ENCODE results near the gene PDK4.
"Not testable (repeated sequence)": the region's sequence is repeated elsewhere in the genome, so short reads cannot be mapped to it uniquely, and the experiment has no call there.

PDK4 gene

DNA sequence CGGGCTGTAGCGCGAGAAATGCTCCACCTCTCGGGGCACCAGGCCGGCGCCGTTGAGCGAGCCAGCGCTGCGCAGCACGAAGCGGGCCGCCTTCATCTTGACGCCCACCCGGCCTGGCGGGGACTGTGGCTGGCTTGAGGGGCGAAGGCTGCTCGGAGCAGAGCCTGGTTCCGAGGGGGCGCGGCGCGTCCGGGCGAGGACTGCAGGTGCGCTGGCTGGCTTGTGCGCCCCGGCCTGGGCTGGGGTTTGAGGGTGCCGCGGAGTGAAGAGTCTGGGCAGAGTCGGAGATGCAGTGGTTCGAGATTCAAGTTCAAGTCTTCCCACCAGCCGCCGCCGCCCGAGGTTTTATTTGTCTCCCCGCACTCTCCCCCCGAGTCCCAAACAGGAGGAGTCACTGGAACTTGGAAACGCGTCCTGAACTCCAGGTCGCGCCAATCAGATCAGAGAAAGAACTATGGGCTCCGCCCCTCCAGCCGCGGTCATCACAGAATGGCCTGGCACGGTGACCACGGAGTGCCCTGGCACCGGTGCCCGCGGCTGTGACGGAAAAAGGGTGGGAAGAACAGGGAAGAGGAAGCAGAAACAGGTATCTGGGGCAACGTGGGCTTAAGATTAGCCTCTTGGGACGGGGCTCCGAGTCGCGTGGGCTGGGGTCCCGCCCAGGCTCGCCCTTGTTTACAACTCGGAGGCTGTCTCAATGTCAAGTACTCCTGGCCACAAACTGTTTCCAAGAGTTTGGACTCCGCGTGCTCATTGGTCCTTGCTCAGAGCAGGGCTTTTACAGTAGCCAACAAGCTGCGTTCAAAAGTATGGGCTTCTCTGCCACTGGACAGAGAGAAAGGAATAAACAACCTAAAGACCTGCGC, at the start of gene PDK4:
Gene PDK4 (minus strand): TSS at position 319 of the 866 bp plus-strand sequence. CDS start 223 bp downstream, at position 96.
- DNase-seq = peak; percentile 47

GRCh38 chr7:95642173-95642572, 45.9 kb upstream of the PDK4 start:
- no peak for DNase-seq

GRCh38 chr7:95636140-95636940, 40.0 kb upstream of the PDK4 start:
- DNase-seq = peak; percentile 27

GRCh38 chr7:95632609-95633008, 36.3 kb upstream of the PDK4 start:
- no peak for DNase-seq

DNA sequence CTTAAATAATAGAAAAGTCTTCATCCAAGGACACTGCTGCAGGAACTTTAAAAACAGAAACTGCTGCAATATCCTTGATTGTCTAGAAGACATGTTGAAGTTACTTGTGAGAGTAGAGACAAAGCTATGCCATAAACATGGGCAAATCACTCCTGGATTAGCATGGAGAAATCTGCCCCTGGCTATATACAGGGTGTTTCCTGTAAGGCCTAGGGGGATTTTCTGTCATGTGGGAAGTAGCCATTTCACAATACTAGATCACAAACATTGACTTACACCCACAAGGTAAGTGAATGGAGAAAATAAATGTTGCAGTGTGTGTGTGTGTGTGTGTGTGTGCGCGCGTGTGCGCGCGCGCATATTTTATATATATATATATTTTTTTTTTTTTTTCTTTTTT, 35.2 kb upstream of the PDK4 start:
- no peak for DNase-seq

DNA sequence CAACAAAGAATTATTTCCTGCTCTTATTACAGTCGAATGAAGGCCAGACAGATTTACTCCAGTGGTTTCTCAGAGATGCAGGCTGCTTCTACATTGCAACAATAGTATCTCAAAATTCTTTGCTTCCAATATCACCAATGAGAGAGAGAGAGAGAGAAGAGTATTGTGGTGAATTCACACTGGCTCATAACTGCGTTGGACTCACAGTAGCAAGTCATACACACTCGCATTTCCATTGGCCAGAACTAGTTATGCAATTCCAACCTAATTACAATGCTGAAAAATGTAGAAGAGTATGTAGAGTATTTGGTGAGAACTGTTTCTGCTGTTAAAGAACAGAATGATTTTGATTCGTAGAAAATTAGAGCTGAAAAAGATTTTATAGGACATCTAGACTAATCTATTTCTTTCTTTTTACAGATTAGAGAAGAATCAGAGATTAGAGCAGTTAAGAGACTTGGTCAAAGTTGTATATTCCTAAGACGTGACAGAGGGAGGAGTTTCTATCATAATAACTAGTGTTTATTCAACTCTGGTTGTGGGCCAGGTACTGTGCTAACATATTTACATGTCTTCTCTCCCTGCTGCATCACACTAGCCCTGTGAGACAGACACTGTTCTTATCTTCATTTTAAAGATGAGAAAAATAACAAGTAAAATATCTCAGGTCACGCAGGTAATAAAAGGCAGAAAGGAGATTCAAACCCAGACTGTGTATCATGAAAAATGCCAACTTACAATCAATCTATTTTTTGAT, 34.6 kb upstream of the PDK4 start:
- DNase-seq = peak; percentile 20

GRCh38 chr7:95628831-95629439, 32.6 kb upstream of the PDK4 start:
- peak; percentile 88 for DNase-seq

- no peak for DNase-seq
Measured at GRCh38 chr7:95623788-95624187, 27.5 kb upstream of the PDK4 start.

GRCh38 chr7:95622859-95623258, 26.5 kb upstream of the PDK4 start:
- DNase-seq = no peak

GRCh38 chr7:95622001-95622549, 25.8 kb upstream of the PDK4 start:
- DNase-seq = no peak

- no peak for DNase-seq
Measured at GRCh38 chr7:95621404-95621803, 25.1 kb upstream of the PDK4 start.

- no peak for DNase-seq
Measured at GRCh38 chr7:95620631-95621030, 24.3 kb upstream of the PDK4 start.

GRCh38 chr7:95619921-95620320, 23.6 kb upstream of the PDK4 start:
- no peak for DNase-seq

GRCh38 chr7:95619517-95619916, 23.2 kb upstream of the PDK4 start:
- no peak for DNase-seq

DNA sequence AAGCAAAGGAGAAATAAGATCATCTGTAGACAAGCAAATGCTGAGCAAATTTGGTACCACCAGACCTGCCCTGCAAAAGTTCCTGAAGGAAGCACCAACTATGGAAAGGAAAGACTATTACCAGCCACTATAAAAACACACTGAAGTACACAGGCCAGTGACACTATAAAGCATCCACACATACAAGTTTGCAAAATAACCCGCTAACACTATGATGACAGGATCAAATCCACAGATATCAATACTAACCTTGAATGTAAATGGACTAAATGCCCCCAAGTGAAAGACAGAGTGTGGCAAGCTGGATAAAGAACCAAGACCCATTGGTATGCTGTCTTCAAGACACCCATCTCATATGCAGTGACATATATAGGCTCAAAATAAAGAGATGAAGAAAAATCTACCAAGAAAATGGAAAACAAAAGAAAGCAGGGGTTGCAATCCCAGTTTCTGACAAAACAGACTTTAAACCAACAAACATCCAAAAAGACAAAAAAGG, 18.2 kb upstream of the PDK4 start:
- DNase-seq = no peak

DNA sequence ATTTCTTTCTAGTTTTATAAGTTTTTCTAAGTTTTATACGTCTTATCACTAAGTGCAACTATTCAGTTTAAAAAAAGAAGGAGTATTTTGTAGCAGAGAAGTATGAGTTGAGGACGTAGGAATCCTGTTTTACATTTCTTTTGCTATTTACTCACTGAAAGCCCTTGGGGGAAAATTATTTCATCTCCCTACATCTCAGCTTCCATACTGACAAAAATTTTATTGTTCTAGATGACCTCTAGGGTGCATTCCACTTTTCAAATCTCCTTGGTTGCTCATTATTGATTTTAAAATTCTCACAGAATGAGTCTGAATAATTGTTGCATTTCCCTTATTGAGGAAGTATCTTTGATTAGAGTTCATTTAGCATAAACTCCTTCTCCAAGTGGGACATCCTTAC, 14.9 kb upstream of the PDK4 start:
- no peak for DNase-seq

- DNase-seq = peak; percentile 70
Measured at GRCh38 chr7:95609277-95609971, 13.1 kb upstream of the PDK4 start.

DNA sequence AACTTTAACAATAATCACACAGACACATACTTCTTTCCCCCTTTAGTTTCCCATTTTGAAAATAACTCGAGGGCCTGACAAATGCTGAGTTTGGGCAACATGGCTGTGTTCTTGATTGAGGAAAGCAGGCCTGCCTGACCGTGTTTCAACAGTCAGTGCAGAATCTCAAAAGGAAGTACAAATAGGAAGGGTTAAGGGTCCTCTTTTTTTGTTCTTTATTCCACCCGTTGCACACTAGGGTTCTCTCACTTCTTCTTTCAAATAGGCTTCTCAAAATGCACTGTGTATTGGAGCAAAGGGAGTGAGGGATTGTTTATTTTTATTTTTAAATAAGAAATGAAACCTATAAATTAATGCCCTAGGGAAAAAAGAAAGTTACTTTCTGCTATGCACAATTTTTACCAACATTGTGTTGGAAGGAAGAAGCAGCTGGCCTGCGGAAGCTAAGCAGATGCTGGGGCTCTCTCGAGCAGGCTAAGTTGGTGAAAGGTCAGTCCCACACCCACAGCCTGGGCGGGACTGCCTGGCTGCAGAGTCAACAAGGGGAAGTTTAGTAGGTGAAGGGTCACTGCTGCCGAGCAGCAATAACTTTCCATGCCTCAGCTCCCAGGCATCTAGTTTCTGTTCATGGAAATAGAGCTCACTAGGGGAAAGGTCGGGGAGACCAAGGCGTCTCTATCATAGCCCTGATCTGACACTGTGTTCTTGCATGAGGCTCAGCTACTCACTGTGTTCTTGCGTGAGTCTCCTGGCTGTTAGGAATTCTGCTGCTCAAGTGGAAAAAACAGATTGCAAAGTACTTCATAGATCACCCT, 12.2 kb upstream of the PDK4 start:
- peak; percentile 76 for DNase-seq

DNA sequence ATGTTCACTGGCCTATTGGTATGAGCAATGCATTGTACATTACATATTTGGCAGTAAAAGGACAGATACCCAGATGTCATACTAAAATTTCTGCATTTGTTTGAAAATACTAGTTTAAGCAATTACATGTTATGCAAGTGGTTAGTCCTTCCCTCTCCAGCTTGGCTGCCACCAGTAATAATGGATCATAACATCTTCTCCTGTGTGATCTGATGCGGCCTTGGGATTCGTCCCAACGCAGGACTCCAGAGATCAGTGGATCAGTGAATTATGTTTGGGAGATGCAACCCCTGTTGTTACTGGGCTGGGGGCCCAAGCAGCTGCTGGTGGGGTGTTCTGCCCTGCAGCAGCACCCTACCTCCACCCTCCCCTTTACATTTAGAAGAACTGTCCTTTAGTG, 11.2 kb upstream of the PDK4 start:
- DNase-seq = no peak

GRCh38 chr7:95605275-95605674, 9.0 kb upstream of the PDK4 start:
- no peak for DNase-seq

GRCh38 chr7:95604811-95605210, 8.5 kb upstream of the PDK4 start:
- not testable (repeated sequence) for DNase-seq
